ENCODE results near the gene INPP1. TPM values are rescaled to one million over a fixed set of nuclear protein-coding genes. Genes with fewer than 3 reads are reported as not detected.
A peak's percentile ranks its signal among the peaks of the same experiment; 100 is the strongest.

The INPP1 gene
- total and polyA plus RNA-seq, 2 of the 8 experiments (the other 6 are each of a cell fraction or from before 2014, with no cell fraction given): 0.88 to 3.0 TPM

- CTCF ChIA-PET (ENCODE audit: partially characterized antibody): interaction anchor here (0.6 to 1.5 kb wide), 3 partner anchors 9 to 548 kb away, joined by 3 to 4 read pairs (median 4); partner anchors contain the start of gene HIBCH
- H2BK15ac ChIP-seq (ENCODE audit: low read length): no peak overlapping the region
- H3K18ac ChIP-seq (ENCODE audit: extremely low read depth, low read length): no peak overlapping the region
- no peaks in the 10 kb centered on the region for H3K79me2 ChIP-seq (ENCODE audit: control insufficient read depth in 1 of 2, insufficient read depth in 2 of 2, low read length in 2 of 2)
- no peak overlapping the region for H3K4me3 ChIP-seq (ENCODE audit: extremely low read depth in 1 of 4, insufficient read depth in 2 of 4, low read depth in 3 of 4, low read length in 4 of 4)
- no peak overlapping the region for H3K4ac ChIP-seq (replicated peaks; ENCODE audit: insufficient read length, low read depth, low read length)
- no peak for FAIRE-seq
- no peak for DNase-seq (ENCODE audit: low read depth in 1 of 2, low spot score in 2 of 2)
- no peak overlapping the region for H2BK12ac ChIP-seq (ENCODE audit: low read depth, low read length)
- H4K91ac ChIP-seq (replicated peaks; ENCODE audit: insufficient read length, low read length): no peak overlapping the region
- H3K56ac ChIP-seq (replicated peaks; ENCODE audit: insufficient read length, low read depth, low read length): no peak overlapping the region
- H2BK120ac ChIP-seq (replicated peaks; ENCODE audit: low read depth, low read length): no peak overlapping the region
- no peak overlapping the region for H2BK5ac ChIP-seq (ENCODE audit: low read depth, low read length)
- 93% methylated on average over 3 of the region's 3 CpGs; no CpG with 5 or more reads in 1 of the 2 experiments for WGBS, 2 experiments (ENCODE audit: extremely low coverage in 1 of 2, insufficient coverage in 1 of 2, insufficient read length in 1 of 2, insufficient replicate concordance in 2 of 2, low coverage in 1 of 2, low lambda C conversion rate in 2 of 2, missing lambda C conversion rate in 1 of 2)
- H3K23me2 ChIP-seq (ENCODE audit: low read depth, low read length): no peaks in the 10 kb centered on the region
- no peak overlapping the region for H3K27ac ChIP-seq (ENCODE audit: low read depth, low read length)
- no peak overlapping the region for H2AFZ ChIP-seq (ENCODE audit: low read length)
- no peak overlapping the region for H2AK5ac ChIP-seq (ENCODE audit: low read depth, low read length)
- H3K23ac ChIP-seq (ENCODE audit: insufficient read length): no peak overlapping the region
- no peaks in the 10 kb centered on the region for H3K36me3 ChIP-seq (ENCODE audit: control insufficient read depth in 2 of 4, insufficient read depth in 4 of 4, low read length in 3 of 4)
- no peak overlapping the region for H4K8ac ChIP-seq (ENCODE audit: extremely low read depth, insufficient read depth, low read length)
- no peaks in the 10 kb centered on the region for H4K20me1 ChIP-seq (replicated peaks in 1 of 2; ENCODE audit: control insufficient read depth in 1 of 2, insufficient read depth in 2 of 2, low read length in 2 of 2)
- no peak overlapping the region for H4K5ac ChIP-seq (ENCODE audit: insufficient read length, low read depth, low read length)
- H3K14ac ChIP-seq (ENCODE audit: insufficient read length): no peak overlapping the region
- H3K4me2 ChIP-seq (ENCODE audit: insufficient read depth in 1 of 2, low read depth in 2 of 2, low read length in 2 of 2): no peak overlapping the region
- H3K79me1 ChIP-seq (ENCODE audit: low read depth, low read length): no peaks in the 10 kb centered on the region
- no peak overlapping the region for H2BK20ac ChIP-seq (ENCODE audit: low read length)
- POLR2A ChIA-PET (ENCODE audit: partially characterized antibody): no interaction called here
- no peaks in the 10 kb centered on the region for H3K27me3 ChIP-seq (replicated peaks in 1 of 4; ENCODE audit: control insufficient read depth in 3 of 4, extremely low read depth in 1 of 4, insufficient read depth in 3 of 4, low read length in 3 of 4)
- no peaks in the 10 kb centered on the region for H3K4me1 ChIP-seq (replicated peaks in 1 of 4; ENCODE audit: control insufficient read depth in 3 of 4, insufficient read depth in 4 of 4, low read length in 3 of 4)
- H3K9ac ChIP-seq (replicated peaks in 1 of 4; ENCODE audit: extremely low read depth in 1 of 4, low read depth in 3 of 4, low read length in 3 of 4): no peak overlapping the region
- H3K9me3 ChIP-seq (ENCODE audit: insufficient read depth in 2 of 2, low read depth in 1 of 2, low read length in 1 of 2): no peaks in the 10 kb centered on the region
- TF ChIP-seq RAD21 (IDR thresholded peaks at IDR 0.05 in 1 of 2, conservative IDR thresholded peaks at IDR 0.05 in 1 of 2; ENCODE audit: low read depth in 2 of 2, low read length in 2 of 2): peak in 1 of 2 experiments; percentile 19; a peak in 3 of 4 replicates
- no peak for TF ChIP-seq RBBP5 (IDR thresholded peaks at IDR 0.05; ENCODE audit: borderline replicate concordance, low read depth, low read length)
Measured at GRCh38 chr2:190328573-190329147, 14.7 kb upstream of the INPP1 start.

Data from H1 (cell line).